Loucy (cell line): ENCODE results near the gene FNDC3A.

Experiments
- CTCF ChIP-seq: fragments of 200-600 bp; sonication (generic); conservative IDR thresholded peaks from 2 replicates; pipeline ENCODE4 v1.5.1; 2014; ENCODE audit warnings: mild to moderate bottlenecking, antibody characterized with exemption, low read length
- EZH2phosphoT487 ChIP-seq: fragments of 200-600 bp; IDR thresholded peaks from 2 replicates; pipeline ENCODE4 v1.6.1; 2018; ENCODE audit warnings: antibody characterized with exemption, mild to moderate bottlenecking, moderate library complexity, borderline replicate concordance

GRCh38 chr13:49217962-49218492, 242.3 kb downstream of the FNDC3A start:
- TF ChIP-seq CTCF = no peak
- TF ChIP-seq EZH2phosphoT487 = no peak
